NB4 (cell line): ENCODE results near the gene RNF157.

Source experiments
- DNase-seq: peaks from one replicate; pipeline ENCODE4 v3.0.0; 2010; ENCODE audit warnings: low read depth
- H3K4me3 ChIP-seq: one replicate; pipeline ENCODE4 v1.5.1; 2011; ENCODE audit warnings: mild to moderate bottlenecking, low read depth, low read length, moderate library complexity
- MYC ChIP-seq: IDR thresholded peaks from 2 replicates; pipeline ENCODE4 v1.6.1; 2011; ENCODE audit warnings: low read depth, low read length
- POLR2A ChIP-seq: IDR thresholded peaks from 2 replicates; pipeline ENCODE4 v1.6.1; 2011; ENCODE audit warnings: mild to moderate bottlenecking; ENCODE audit not compliant: insufficient read length; ENCODE audit errors: extremely low read depth
- TF ChIP-seq, protein P1 (sequence below): IDR thresholded peaks from 2 replicates; pipeline ENCODE4 v1.6.1; 2011; ENCODE audit warnings: low read depth, low read length
- TF ChIP-seq, protein P2 (sequence below): IDR thresholded peaks from one replicate; pipeline ENCODE4 v1.5.1; 2012; ENCODE audit warnings: low read depth, low read length

RNF157 gene

DNA sequence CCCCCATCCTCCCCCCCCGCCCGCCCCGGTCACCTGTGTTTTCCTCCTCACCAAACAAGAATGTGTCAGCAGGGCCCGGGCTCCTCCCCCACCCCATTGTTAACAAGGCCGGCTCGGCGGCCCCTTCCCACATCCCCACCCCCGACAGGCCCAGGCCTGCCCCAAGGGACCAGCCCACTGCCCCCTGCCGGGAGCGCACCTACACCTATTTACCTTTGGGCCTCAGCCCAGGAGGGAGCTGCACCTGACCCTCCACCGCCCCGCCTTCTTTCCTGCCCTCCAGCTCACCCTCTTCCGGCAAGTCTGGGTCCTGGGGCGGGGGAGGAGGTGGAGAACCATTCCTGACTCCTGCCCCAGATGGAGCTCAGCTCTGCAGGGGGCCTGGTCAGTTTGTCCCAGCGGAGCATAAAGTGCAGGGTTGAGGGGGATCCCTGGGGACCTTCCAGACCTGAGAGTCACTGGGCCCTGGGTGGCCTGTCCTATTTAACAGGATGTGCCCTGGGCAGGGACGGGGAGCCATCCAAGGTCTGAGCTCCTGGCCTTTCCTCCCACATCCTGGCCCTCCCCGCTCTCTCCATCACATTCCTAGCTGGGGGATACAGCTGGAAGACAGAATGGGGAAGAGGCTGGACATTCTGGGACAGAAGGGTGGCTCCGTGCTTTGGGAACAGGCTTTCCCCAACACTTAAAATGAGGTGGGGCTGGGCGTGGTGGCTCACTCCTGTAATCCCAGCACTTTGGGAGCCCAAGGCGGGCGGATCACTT, 107.5 kb downstream of the RNF157 start:
- no peak overlapping the region for H3K4me3 ChIP-seq
- no peak for TF ChIP-seq MYC
- TF ChIP-seq POLR2A, result no peak
- TF ChIP-seq, protein P1, sequence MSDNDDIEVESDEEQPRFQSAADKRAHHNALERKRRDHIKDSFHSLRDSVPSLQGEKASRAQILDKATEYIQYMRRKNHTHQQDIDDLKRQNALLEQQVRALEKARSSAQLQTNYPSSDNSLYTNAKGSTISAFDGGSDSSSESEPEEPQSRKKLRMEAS, result no peak
- TF ChIP-seq, protein P2, sequence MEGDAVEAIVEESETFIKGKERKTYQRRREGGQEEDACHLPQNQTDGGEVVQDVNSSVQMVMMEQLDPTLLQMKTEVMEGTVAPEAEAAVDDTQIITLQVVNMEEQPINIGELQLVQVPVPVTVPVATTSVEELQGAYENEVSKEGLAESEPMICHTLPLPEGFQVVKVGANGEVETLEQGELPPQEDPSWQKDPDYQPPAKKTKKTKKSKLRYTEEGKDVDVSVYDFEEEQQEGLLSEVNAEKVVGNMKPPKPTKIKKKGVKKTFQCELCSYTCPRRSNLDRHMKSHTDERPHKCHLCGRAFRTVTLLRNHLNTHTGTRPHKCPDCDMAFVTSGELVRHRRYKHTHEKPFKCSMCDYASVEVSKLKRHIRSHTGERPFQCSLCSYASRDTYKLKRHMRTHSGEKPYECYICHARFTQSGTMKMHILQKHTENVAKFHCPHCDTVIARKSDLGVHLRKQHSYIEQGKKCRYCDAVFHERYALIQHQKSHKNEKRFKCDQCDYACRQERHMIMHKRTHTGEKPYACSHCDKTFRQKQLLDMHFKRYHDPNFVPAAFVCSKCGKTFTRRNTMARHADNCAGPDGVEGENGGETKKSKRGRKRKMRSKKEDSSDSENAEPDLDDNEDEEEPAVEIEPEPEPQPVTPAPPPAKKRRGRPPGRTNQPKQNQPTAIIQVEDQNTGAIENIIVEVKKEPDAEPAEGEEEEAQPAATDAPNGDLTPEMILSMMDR, result no peak
- no peak for DNase-seq

DNA sequence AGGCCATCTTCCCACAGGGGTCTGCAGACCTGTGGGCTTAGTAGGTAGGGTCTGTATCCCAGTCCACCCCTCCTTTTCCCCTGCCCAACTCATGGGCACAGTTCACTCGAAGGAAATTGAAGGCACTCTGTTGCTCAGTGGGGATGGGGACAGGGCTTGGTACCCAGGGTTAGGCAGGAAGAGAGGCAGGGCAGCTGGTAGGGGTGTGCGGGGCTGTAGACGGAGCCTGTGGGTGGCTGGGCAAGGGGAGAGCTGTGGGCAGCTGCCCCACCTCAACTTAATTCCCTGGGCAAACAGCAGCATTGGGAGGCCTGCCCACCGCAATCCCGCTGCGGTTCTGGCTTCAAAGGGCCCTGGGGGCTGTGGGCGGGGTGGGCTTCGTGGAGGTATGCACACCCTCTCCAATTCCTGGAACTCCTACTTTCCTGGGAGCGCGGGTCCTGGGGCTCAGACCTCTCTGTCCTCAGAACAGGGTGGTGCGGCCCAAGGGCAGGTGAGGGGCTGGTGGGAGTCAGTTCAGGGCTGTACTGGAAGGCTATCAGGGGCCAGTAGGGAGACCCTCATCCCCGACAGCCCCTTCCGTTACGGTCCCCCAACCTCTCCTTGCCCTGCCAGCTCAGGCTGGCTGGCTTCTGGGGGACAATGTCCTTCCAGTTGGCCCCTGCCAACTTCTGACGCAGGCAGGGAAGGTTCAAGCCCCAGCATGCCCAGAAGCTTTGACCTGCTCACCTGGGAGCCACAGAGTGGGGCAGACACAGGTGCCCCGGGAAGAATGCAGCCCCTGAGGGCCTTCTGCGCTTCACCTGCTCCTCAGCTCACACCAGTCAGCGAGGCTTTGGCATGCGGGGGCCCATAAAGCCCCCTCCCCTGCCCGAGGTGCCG, 108.4 kb downstream of the RNF157 start:
- no peak overlapping the region for H3K4me3 ChIP-seq
- TF ChIP-seq MYC, result no peak
- TF ChIP-seq, protein P2, result no peak
- TF ChIP-seq POLR2A, result no peak
- TF ChIP-seq, protein P1, result no peak
- DNase-seq, result no peak

DNA sequence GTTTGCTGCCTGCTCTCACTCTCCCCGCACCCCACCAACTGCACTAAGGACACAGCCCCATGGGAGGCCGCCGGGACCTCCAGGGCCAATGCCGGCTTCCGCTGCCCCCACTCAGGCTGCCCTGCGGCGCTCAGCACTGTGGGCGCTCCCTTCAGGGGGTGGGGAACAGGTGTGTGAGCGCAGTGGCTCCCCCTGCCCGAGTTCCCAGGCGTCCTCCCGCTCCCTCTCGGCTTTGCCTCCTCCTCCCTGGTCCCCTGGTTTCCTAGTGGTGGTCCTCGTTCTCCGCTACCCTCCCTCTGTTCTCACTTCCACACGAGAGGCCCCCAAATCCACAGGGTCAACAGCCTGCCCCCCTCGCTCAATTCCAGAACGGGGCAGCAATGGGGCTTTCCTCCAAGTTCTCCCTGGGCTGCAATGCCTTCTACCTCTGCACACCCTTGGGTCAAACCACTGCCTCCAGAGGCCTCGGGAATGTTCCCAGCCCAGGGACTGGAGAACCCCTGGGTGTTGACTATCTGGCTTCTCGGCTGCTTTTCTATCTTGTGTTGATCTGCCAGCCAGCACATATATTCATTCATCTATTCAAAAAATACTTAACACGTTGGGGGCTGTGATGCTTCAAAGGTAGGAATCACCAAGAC, 109.1 kb downstream of the RNF157 start:
- H3K4me3 ChIP-seq, result no peak overlapping the region
- DNase-seq, result no peak
- TF ChIP-seq MYC, result no peak
- TF ChIP-seq, protein P1, result no peak
- TF ChIP-seq, protein P2, result no peak

DNA sequence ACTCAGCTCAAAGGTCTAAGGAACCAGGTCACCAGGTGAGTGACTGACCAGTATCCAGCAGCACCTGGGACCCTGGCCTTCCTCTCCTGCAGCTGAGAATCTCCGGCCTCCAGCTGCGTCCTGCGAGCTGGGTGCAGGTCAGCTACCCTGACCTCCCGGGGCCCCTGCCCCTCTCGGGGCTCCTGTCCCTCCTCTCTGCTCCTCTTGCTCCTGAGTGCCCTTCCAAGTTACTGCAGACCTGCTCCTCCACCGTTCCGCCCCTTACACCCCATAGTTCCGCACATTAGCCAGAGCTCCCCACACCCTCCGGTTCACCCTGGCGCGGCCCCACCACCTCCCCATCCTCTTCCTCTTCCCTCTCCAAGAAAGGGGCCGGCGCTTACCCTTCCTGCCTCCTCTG, 109.8 kb downstream of the RNF157 start:
- DNase-seq, result no peak
- no peak for TF ChIP-seq POLR2A
- no peak for TF ChIP-seq MYC
- TF ChIP-seq, protein P2, result no peak
- TF ChIP-seq, protein P1, result no peak
- H3K4me3 ChIP-seq, result no peak overlapping the region

DNA sequence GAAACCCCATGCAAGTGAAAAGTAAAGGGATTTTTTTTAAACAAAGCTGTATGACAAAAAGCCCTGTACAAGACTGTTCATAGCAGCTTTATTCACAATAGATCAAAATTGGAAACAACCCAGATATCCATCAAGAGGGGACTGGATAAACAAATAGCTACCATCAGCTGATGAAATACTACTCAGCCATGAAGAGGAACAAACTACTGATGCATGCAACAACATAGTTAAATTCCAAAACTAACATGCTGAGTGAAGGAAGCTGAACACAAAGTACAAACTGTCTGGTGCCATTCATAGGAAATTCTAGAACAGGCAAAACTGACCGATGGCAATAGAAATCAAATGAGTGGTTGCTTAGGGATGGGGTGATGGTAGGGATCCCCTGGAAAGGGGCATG, 114.4 kb downstream of the RNF157 start:
- no peak overlapping the region for H3K4me3 ChIP-seq
- TF ChIP-seq MYC, result no peak
- TF ChIP-seq POLR2A, result no peak
- TF ChIP-seq, protein P1, result no peak
- TF ChIP-seq, protein P2, result no peak
- DNase-seq, result no peak
